H9 (cell line): ENCODE results near the gene C11orf21. TPM values are rescaled to one million over a fixed set of nuclear protein-coding genes. Genes with fewer than 3 reads are reported as not detected.

Experiments
- DNase-seq: peaks from one replicate; pipeline ENCODE4 v3.0.0-alpha.2; 2017
- H2AFZ ChIP-seq: one replicate; pipeline ENCODE4 v1.6.1; 2013; ENCODE audit warnings: mild to moderate bottlenecking, low read length, control low read depth, moderate library complexity
- H2AK5ac ChIP-seq: 2 replicates; pipeline ENCODE4 v1.6.1; 2013; ENCODE audit warnings: low read length, control low read depth, mixed read lengths; ENCODE audit not compliant: insufficient read length
- H2BK120ac ChIP-seq: one replicate; pipeline ENCODE4 v1.6.1; 2013; ENCODE audit warnings: low read depth, mild to moderate bottlenecking, low read length, control low read depth, inconsistent platforms; ENCODE audit not compliant: poor library complexity, severe bottlenecking
- H2BK12ac ChIP-seq: 2 replicates; pipeline ENCODE4 v1.6.1; 2013; ENCODE audit warnings: low read length, control low read depth, mixed read lengths, low read depth; ENCODE audit not compliant: insufficient read length
- H2BK15ac ChIP-seq: 2 replicates; pipeline ENCODE4 v1.6.1; 2013; ENCODE audit warnings: low read depth, low read length, control low read depth
- H2BK20ac ChIP-seq: one replicate; pipeline ENCODE4 v1.6.1; 2013; ENCODE audit warnings: low read depth, mild to moderate bottlenecking, low read length, control low read depth, inconsistent platforms; ENCODE audit not compliant: poor library complexity, severe bottlenecking
- H2BK5ac ChIP-seq: 2 replicates; pipeline ENCODE4 v1.6.1; 2013; ENCODE audit warnings: low read length, control low read depth, mixed read lengths; ENCODE audit not compliant: insufficient read length
- H3K14ac ChIP-seq: 2 replicates; pipeline ENCODE4 v1.6.1; 2013; ENCODE audit warnings: low read length, control low read depth; ENCODE audit not compliant: insufficient read depth
- H3K18ac ChIP-seq: 2 replicates; pipeline ENCODE4 v1.6.1; 2013; ENCODE audit warnings: low read depth, mild to moderate bottlenecking, mixed read lengths, low read length, control low read depth; ENCODE audit not compliant: insufficient read length
- H3K23ac ChIP-seq: 2 replicates; pipeline ENCODE4 v1.6.1; 2013; ENCODE audit warnings: low read length, control low read depth, mixed read lengths, low read depth; ENCODE audit not compliant: insufficient read length
- H3K23me2 ChIP-seq: 2 replicates; pipeline ENCODE4 v1.6.1; 2013; ENCODE audit warnings: low read depth, mild to moderate bottlenecking, mixed read lengths, low read length, control low read depth; ENCODE audit not compliant: insufficient read length, poor library complexity, severe bottlenecking
- H3K27ac ChIP-seq: 2 replicates; pipeline ENCODE4 v1.5.1; 2013; ENCODE audit warnings: low read length, control low read depth, mixed read lengths, low read depth; ENCODE audit not compliant: insufficient read length
- H3K27me3 ChIP-seq: 2 replicates; pipeline ENCODE4 v1.6.1; 2013; ENCODE audit warnings: low read length, control low read depth, inconsistent platforms; ENCODE audit not compliant: insufficient read depth
- H3K4ac ChIP-seq: 2 replicates; pipeline ENCODE4 v1.6.1; 2013; ENCODE audit warnings: low read depth, mild to moderate bottlenecking, control low read depth, inconsistent platforms, low read length, moderate library complexity
- H3K4me1 ChIP-seq: 2 replicates; pipeline ENCODE4 v1.6.1; 2013; ENCODE audit warnings: low read length, control low read depth, inconsistent platforms; ENCODE audit not compliant: insufficient read depth
- H3K4me2 ChIP-seq: 2 replicates; pipeline ENCODE4 v1.6.1; 2013; ENCODE audit warnings: low read length, control low read depth, mixed read lengths; ENCODE audit not compliant: insufficient read length, insufficient read depth
- H3K56ac ChIP-seq: 2 replicates; pipeline ENCODE4 v1.6.1; 2013; ENCODE audit warnings: low read depth, mild to moderate bottlenecking, mixed read lengths, low read length, control low read depth; ENCODE audit not compliant: insufficient read length
- H3K79me1 ChIP-seq: 2 replicates; pipeline ENCODE4 v1.6.1; 2013; ENCODE audit warnings: low read depth, mild to moderate bottlenecking, moderate library complexity, low read length, control low read depth, inconsistent platforms; ENCODE audit not compliant: insufficient read depth, poor library complexity, severe bottlenecking
- H3K79me2 ChIP-seq: 2 replicates; pipeline ENCODE4 v1.6.1; 2013; ENCODE audit warnings: low read length, control low read depth, inconsistent platforms; ENCODE audit not compliant: insufficient read depth
- H3K9ac ChIP-seq: 2 replicates; pipeline ENCODE4 v1.6.1; 2013; ENCODE audit warnings: low read length, control low read depth, mixed read lengths; ENCODE audit not compliant: insufficient read length; ENCODE audit errors: extremely low read depth
- H3K9me3 ChIP-seq: one replicate; pipeline ENCODE4 v1.6.1; 2013; ENCODE audit warnings: low read depth, low read length, inconsistent platforms; ENCODE audit not compliant: control insufficient read depth
- H3T11ph ChIP-seq: one replicate; pipeline ENCODE4 v1.6.1; 2013; ENCODE audit warnings: mild to moderate bottlenecking, low read length, control low read depth, inconsistent platforms
- H4K20me1 ChIP-seq: one replicate; pipeline ENCODE4 v1.6.1; 2013; ENCODE audit not compliant: control insufficient read depth, insufficient read length, insufficient read depth
- H4K5ac ChIP-seq: 2 replicates; pipeline ENCODE4 v1.6.1; 2013; ENCODE audit warnings: low read depth, mild to moderate bottlenecking, mixed read lengths, low read length, control low read depth; ENCODE audit not compliant: insufficient read length
- H4K8ac ChIP-seq: replicated peaks from 2 replicates; pipeline ENCODE4 v1.6.1; 2013; ENCODE audit warnings: low read length, control low read depth, mixed read lengths, low read depth; ENCODE audit not compliant: insufficient read length
- H4K91ac ChIP-seq: 2 replicates; pipeline ENCODE4 v1.6.1; 2013; ENCODE audit warnings: low read depth, mild to moderate bottlenecking, moderate library complexity, mixed read lengths, low read length, control low read depth; ENCODE audit not compliant: insufficient read length
- H3K27ac Mint-ChIP-seq, 3 experiments: 2 replicates in 2 of 3; 3 replicates in 1 of 3; pipeline ENCODE4 v1.8.0; 2020 to 2021; ENCODE audit warnings: mixed read lengths in 3 of 3, mild to moderate bottlenecking in 1 of 3, moderate library complexity in 1 of 3
- H3K27me3 Mint-ChIP-seq: 2 replicates; pipeline ENCODE4 v1.8.0; 2021; ENCODE audit warnings: low read depth, mild to moderate bottlenecking, moderate library complexity, mixed read lengths
- H3K36me3 Mint-ChIP-seq, 3 experiments: 2 replicates in 2 of 3; 3 replicates in 1 of 3; pipeline ENCODE4 v1.8.0; 2020 to 2021; ENCODE audit warnings: low read depth in 3 of 3, mixed read lengths in 3 of 3; ENCODE audit not compliant: insufficient read depth in 1 of 3
- H3K4me1 Mint-ChIP-seq, 2 experiments: 2 replicates each; pipeline ENCODE4 v1.8.0; 2020; ENCODE audit warnings: mixed read lengths in 2 of 2
- H3K4me3 Mint-ChIP-seq, 2 experiments: 2 replicates in 1 of 2; 3 replicates in 1 of 2; pipeline ENCODE4 v1.8.0; 2020 to 2021; ENCODE audit warnings: mild to moderate bottlenecking in 2 of 2, mixed read lengths in 2 of 2, moderate library complexity in 1 of 2
- H3K9me3 Mint-ChIP-seq, 2 experiments: 2 replicates in 1 of 2; 3 replicates in 1 of 2; pipeline ENCODE4 v1.8.0; 2020; ENCODE audit warnings: mild to moderate bottlenecking in 2 of 2, mixed read lengths in 2 of 2, moderate library complexity in 1 of 2
- CTCF ChIP-seq: fragments of 200-600 bp; sonication (generic); conservative IDR thresholded peaks from 3 replicates; pipeline ENCODE4 v1.8.0; 2021; ENCODE audit warnings: antibody characterized with exemption, mild to moderate bottlenecking
- WGBS: extraction: QIAGEN DNeasy Blood & Tissue Kit; methylation state at CpG from one replicate; pipeline ENCODE4 v1.1.7; 2013; ENCODE audit warnings: missing lambda C conversion rate, low lambda C conversion rate, mixed read lengths; ENCODE audit not compliant: insufficient read length; ENCODE audit errors: extremely low coverage; 5-methylcytosine and 5-hydroxymethylcytosine counted together
- total RNA-seq: library from RNA; stranded (reverse); gene quantifications from 2 replicates; pipeline ENCODE4 v1.2.1, GENCODE V29; 2021

C11orf21 gene
- total RNA-seq, 1 experiment from 2014 or later: not detected

GRCh38 chr11:2248762-2249161, 53.0 kb downstream of the C11orf21 start:
- Histone ChIP-seq H3T11ph (no peak overlapping the region), H3K14ac (no peak overlapping the region), H4K8ac (no peak overlapping the region), H3K4me1 (no peaks in the 10 kb centered on the region), H2BK5ac (no peak overlapping the region), H4K5ac (no peak overlapping the region), H3K4me2 (no peak overlapping the region), H2AK5ac (no peak overlapping the region), H2BK15ac (no peak overlapping the region), H3K23ac (no peak overlapping the region), H3K23me2 (peaks cover 2% of the 10 kb centered on the region), H2BK20ac (no peak overlapping the region), H2BK120ac (no peak overlapping the region), H2AFZ (no peak overlapping the region), H3K27me3 (peaks cover 3% of the 10 kb centered on the region; the same call in 1 of the 2 replicates), H3K9ac (no peak overlapping the region), H4K91ac (no peak overlapping the region), H3K79me2 (no peaks in the 10 kb centered on the region), H2BK12ac (no peak overlapping the region), H4K20me1 (no peaks in the 10 kb centered on the region), H3K18ac (no peak overlapping the region), H3K9me3 (no peaks in the 10 kb centered on the region), H3K79me1 (no peaks in the 10 kb centered on the region), H3K56ac (no peak overlapping the region), H3K4ac (no peak overlapping the region), H3K27ac (no peak overlapping the region)
- no CpG with 5 or more reads among the region's 7 CpGs for WGBS
- H3K9me3 Mint-ChIP-seq: peaks cover 0 to 9% of the 10 kb centered on the region in 2 experiments; a peak in 2 of 5 replicates
- peaks cover 68% of the 10 kb centered on the region for H3K27me3 Mint-ChIP-seq
- TF ChIP-seq CTCF: no peak
- H3K36me3 Mint-ChIP-seq: no peaks in the 10 kb centered on the region; a peak in 1 of 7 replicates
- no peak overlapping the region; a peak in 1 of 7 replicates for H3K27ac Mint-ChIP-seq
- H3K4me3 Mint-ChIP-seq: no peak overlapping the region
- DNase-seq: no peak
- no peaks in the 10 kb centered on the region for H3K4me1 Mint-ChIP-seq
